ENCODE measurements around the gene SCEL.

Gene SCEL

GRCh38 chr13:77565635-77566034 lies 30.1 kb downstream of the SCEL start:
- no peak overlapping the region for H3K27ac ChIP-seq (replicated peaks)
- TF ChIP-seq CTCF (IDR thresholded peaks at IDR 0.05; ENCODE audit: insufficient read depth, low read length) = no peak
- no peak for TF ChIP-seq SPI1 (IDR thresholded peaks at IDR 0.05; ENCODE audit: borderline replicate concordance, low read depth)
- TF ChIP-seq POLR2AphosphoS5 (IDR thresholded peaks at IDR 0.05; ENCODE audit: low read depth) = no peak
- TF ChIP-seq GABPA (IDR thresholded peaks at IDR 0.05; ENCODE audit: low read depth) = no peak
- no peak for TF ChIP-seq REST (IDR thresholded peaks at IDR 0.05; ENCODE audit: insufficient replicate concordance, low read depth)
- H3K27me3 ChIP-seq (ENCODE audit: insufficient read depth, poor library complexity, severe bottlenecking) = peaks cover 8% of the 10 kb centered on the region
- no peak for DNase-seq (ENCODE audit: low read depth in 1 of 2, low spot score in 1 of 2)
- H3K4me3 ChIP-seq (replicated peaks; ENCODE audit: insufficient read depth, low read length) = no peak overlapping the region

GRCh38 chr13:77571956-77572355 lies 36.5 kb downstream of the SCEL start:
- Histone ChIP-seq H3K27me3 (ENCODE audit: insufficient read depth, poor library complexity, severe bottlenecking) (peaks cover 13% of the 10 kb centered on the region), H3K27ac (replicated peaks) (no peak overlapping the region), H3K4me3 (replicated peaks; ENCODE audit: insufficient read depth, low read length) (no peak overlapping the region)
- DNase-seq (ENCODE audit: low read depth in 1 of 2, low spot score in 1 of 2) = no peak
- TF ChIP-seq CTCF (IDR thresholded peaks at IDR 0.05; ENCODE audit: insufficient read depth, low read length) (no peak), GABPA (IDR thresholded peaks at IDR 0.05; ENCODE audit: low read depth) (no peak), SPI1 (IDR thresholded peaks at IDR 0.05; ENCODE audit: borderline replicate concordance, low read depth) (no peak), POLR2AphosphoS5 (IDR thresholded peaks at IDR 0.05; ENCODE audit: low read depth) (no peak), REST (IDR thresholded peaks at IDR 0.05; ENCODE audit: insufficient replicate concordance, low read depth) (no peak)

GRCh38 chr13:77574096-77574495 lies 38.6 kb downstream of the SCEL start:
- Histone ChIP-seq H3K27ac (replicated peaks) (no peak overlapping the region), H3K27me3 (ENCODE audit: insufficient read depth, poor library complexity, severe bottlenecking) (peaks cover 8% of the 10 kb centered on the region), H3K4me3 (replicated peaks; ENCODE audit: insufficient read depth, low read length) (no peak overlapping the region)
- no peak for TF ChIP-seq SPI1 (IDR thresholded peaks at IDR 0.05; ENCODE audit: borderline replicate concordance, low read depth)
- TF ChIP-seq POLR2AphosphoS5 (IDR thresholded peaks at IDR 0.05; ENCODE audit: low read depth) = no peak
- no peak for TF ChIP-seq GABPA (IDR thresholded peaks at IDR 0.05; ENCODE audit: low read depth)
- TF ChIP-seq REST (IDR thresholded peaks at IDR 0.05; ENCODE audit: insufficient replicate concordance, low read depth) = no peak
- no peak for TF ChIP-seq CTCF (IDR thresholded peaks at IDR 0.05; ENCODE audit: insufficient read depth, low read length)
- no peak for DNase-seq (ENCODE audit: low read depth in 1 of 2, low spot score in 1 of 2)
